ENCODE data around the gene DMRT2. TPM values are rescaled to one million over a fixed set of nuclear protein-coding genes. Genes with fewer than 3 reads are reported as not detected.

DMRT2 gene
- total and polyA plus RNA-seq, 2 of the 8 experiments (the other 6 are each of a cell fraction or from before 2014, with no cell fraction given) = 0.29 to 0.93 TPM

GRCh38 chr9:1052365-1053281 is 2.5 kb downstream of the DMRT2 start (continued):
- TF ChIP-seq RFX5 (IDR thresholded peaks at IDR 0.05; ENCODE audit: borderline replicate concordance, low read depth, low read length) = no peak
- TF ChIP-seq EZH2 (IDR thresholded peaks at IDR 0.05; ENCODE audit: low read depth, low read length, severe bottlenecking) = no peak
- TF ChIP-seq JUN (IDR thresholded peaks at IDR 0.05; ENCODE audit: low read depth, low read length) = no peak
- no peak for TF ChIP-seq SRF (IDR thresholded peaks at IDR 0.05; ENCODE audit: low read depth, low read length)
- TF ChIP-seq TAF1 (IDR thresholded peaks at IDR 0.05; ENCODE audit: low read depth, low read length) = no peak
- TF ChIP-seq RXRA (IDR thresholded peaks at IDR 0.05; ENCODE audit: insufficient read depth, low read depth, low read length) = no peak
- no peak for TF ChIP-seq BCL11A (IDR thresholded peaks at IDR 0.05; ENCODE audit: low read depth in 2 of 2, low read length in 2 of 2)
- no peak for TF ChIP-seq EP300 (IDR thresholded peaks at IDR 0.05; ENCODE audit: borderline replicate concordance in 1 of 2, low read depth in 2 of 2, low read length in 2 of 2)
- no peak for TF ChIP-seq CHD2 (IDR thresholded peaks at IDR 0.05; ENCODE audit: low read length)

Data from H1 (cell line).